ENCODE data around the gene GAB2. TPM values are rescaled to one million over a fixed set of nuclear protein-coding genes. Genes with fewer than 3 reads are reported as not detected.

GAB2 gene
- total RNA-seq, 2 experiments from 2014 or later: 1.2 to 1.3 TPM

DNA sequence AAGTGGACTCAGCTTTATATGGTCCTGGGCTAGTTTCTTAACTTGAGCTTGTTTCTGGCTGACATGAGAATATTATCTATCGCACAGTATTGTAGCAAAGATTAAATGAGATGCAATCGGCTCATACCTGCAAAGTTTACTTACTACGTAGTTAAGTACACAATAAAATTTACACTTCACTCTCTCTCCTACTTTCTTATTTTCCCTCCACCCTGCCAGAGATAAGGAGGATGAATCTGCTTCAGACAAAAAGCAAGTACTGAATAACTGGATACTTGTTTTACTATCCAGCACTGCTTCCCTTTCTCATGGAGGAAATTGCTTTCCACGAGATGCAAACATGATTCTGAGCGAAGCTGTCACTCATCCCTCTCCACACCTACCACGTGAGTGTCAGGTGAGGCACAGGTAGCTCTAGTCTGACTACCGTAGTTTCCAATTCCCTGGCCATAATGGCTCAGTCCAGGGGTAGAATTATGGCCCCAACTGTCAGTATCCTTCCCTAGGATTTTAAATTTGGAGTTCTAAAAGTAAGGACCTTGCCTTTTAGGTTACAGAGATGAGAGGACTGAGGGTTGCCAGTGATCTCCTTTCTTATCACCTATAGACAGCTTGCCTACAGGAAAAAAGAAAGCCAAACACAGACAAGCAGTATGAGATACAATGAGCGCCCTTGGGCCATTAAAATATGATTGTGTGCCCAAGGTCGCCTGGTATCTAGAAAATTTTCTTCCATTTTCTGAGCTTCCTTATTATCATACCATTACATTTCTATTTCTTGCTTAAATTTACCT, 39.8 kb downstream of the GAB2 start:
- POLR2A ChIA-PET: interaction anchor here (0.6 to 1.2 kb wide), 2 partner anchors 9 to 68 kb away, joined by 3 read pairs; no protein-coding TSS in a partner anchor
- TF ChIP-seq, protein P1, sequence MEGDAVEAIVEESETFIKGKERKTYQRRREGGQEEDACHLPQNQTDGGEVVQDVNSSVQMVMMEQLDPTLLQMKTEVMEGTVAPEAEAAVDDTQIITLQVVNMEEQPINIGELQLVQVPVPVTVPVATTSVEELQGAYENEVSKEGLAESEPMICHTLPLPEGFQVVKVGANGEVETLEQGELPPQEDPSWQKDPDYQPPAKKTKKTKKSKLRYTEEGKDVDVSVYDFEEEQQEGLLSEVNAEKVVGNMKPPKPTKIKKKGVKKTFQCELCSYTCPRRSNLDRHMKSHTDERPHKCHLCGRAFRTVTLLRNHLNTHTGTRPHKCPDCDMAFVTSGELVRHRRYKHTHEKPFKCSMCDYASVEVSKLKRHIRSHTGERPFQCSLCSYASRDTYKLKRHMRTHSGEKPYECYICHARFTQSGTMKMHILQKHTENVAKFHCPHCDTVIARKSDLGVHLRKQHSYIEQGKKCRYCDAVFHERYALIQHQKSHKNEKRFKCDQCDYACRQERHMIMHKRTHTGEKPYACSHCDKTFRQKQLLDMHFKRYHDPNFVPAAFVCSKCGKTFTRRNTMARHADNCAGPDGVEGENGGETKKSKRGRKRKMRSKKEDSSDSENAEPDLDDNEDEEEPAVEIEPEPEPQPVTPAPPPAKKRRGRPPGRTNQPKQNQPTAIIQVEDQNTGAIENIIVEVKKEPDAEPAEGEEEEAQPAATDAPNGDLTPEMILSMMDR (conservative IDR thresholded peaks at IDR 0.05; ENCODE audit: low read length): no peak
- no peak for TF ChIP-seq EZH2phosphoT487 (IDR thresholded peaks at IDR 0.05; ENCODE audit: borderline replicate concordance, low read depth, low read length)
- no peaks in the 10 kb centered on the region for H3K36me3 ChIP-seq (ENCODE audit: insufficient read depth, low read length)
- H3K9me3 ChIP-seq (ENCODE audit: low read length): no peaks in the 10 kb centered on the region
- H3K27ac ChIP-seq (ENCODE audit: low read depth, low read length, poor library complexity, severe bottlenecking): no peak overlapping the region
- H2AFZ ChIP-seq (ENCODE audit: low read length): no peak overlapping the region
- H3K4me1 ChIP-seq (ENCODE audit: insufficient read depth, low read length, poor library complexity, severe bottlenecking): no peaks in the 10 kb centered on the region
- no peaks in the 10 kb centered on the region for H3K9me2 ChIP-seq (ENCODE audit: insufficient read depth, low read length)
- DNase-seq (ENCODE audit: low spot score): no peak
- CTCF ChIA-PET (ENCODE audit: unreplicated experiment): interaction anchor here (0.6 kb wide), 1 partner anchor 1205 kb away, joined by 3 read pairs; no protein-coding TSS in a partner anchor
- BruUV-seq (replicated peaks): no TSS peak
- no peaks in the 10 kb centered on the region for H3K79me2 ChIP-seq (ENCODE audit: insufficient read depth, low read depth, low read length)
- H4K20me1 ChIP-seq (ENCODE audit: insufficient read depth, low read length): no peaks in the 10 kb centered on the region
- no peak overlapping the region for H3K4me3 ChIP-seq (ENCODE audit: low read depth, low read length, poor library complexity, severe bottlenecking)
- no peak overlapping the region for H3K4me2 ChIP-seq (ENCODE audit: low read length)
- intact Hi-C loops (cut with micrococcal nuclease; ENCODE audit: unreplicated experiment): no loop called here

DNA sequence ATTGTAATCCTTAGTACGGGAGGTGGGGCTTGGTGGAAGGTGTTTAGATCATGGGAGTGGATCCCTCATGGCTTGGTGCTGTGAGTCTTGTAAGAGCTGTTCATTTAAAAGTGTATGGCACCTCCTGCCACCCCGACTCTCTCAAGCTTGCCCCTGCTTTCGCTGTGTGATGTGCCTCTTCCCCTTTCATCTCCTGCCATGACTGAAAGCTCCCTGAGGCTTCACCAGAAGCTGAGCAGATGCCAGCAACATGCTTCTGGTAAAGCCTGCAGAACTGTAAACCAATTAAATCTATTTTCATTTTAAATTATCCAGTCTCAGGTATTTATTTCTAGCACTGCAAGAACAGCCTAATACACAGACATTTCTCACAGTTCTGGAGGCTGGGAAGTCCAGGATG, 40.8 kb downstream of the GAB2 start:
- DNase-seq (ENCODE audit: low spot score): no peak
- H3K4me2 ChIP-seq (ENCODE audit: low read length): no peak overlapping the region
- no peaks in the 10 kb centered on the region for H3K36me3 ChIP-seq (ENCODE audit: insufficient read depth, low read length)
- H3K4me3 ChIP-seq (ENCODE audit: low read depth, low read length, poor library complexity, severe bottlenecking): no peak overlapping the region
- no peak for TF ChIP-seq EZH2phosphoT487 (IDR thresholded peaks at IDR 0.05; ENCODE audit: borderline replicate concordance, low read depth, low read length)
- TF ChIP-seq, protein P1 (conservative IDR thresholded peaks at IDR 0.05; ENCODE audit: low read length): no peak
- CTCF ChIA-PET (ENCODE audit: unreplicated experiment): no interaction called here
- H3K4me1 ChIP-seq (ENCODE audit: insufficient read depth, low read length, poor library complexity, severe bottlenecking): no peaks in the 10 kb centered on the region
- no peaks in the 10 kb centered on the region for H4K20me1 ChIP-seq (ENCODE audit: insufficient read depth, low read length)
- no TSS peak for BruUV-seq (replicated peaks)
- no peaks in the 10 kb centered on the region for H3K79me2 ChIP-seq (ENCODE audit: insufficient read depth, low read depth, low read length)
- POLR2A ChIA-PET: no interaction called here
- no peaks in the 10 kb centered on the region for H3K9me2 ChIP-seq (ENCODE audit: insufficient read depth, low read length)
- intact Hi-C loops (cut with micrococcal nuclease; ENCODE audit: unreplicated experiment): no loop called here
- H3K9me3 ChIP-seq (ENCODE audit: low read length): no peaks in the 10 kb centered on the region
- no peak overlapping the region for H3K27ac ChIP-seq (ENCODE audit: low read depth, low read length, poor library complexity, severe bottlenecking)
- H2AFZ ChIP-seq (ENCODE audit: low read length): no peak overlapping the region

DNA sequence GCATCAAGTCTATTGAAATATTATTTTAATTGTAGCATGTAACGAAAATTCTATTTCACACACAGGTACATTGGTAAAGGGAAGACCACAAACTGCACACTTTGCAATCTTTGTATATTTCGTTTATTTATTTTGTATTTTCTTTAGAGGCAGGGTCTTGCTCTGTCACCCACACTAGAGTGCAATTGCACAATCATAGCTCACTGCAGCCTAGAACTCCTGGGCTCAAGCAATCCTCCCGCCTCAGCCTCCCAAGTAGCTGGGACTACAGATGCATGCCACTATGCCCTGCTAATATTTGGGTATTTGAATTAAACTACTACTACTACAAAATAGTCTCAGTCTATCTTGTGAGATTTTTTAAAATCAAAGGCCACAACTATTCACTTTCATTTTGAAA, 42.7 kb downstream of the GAB2 start:
- BruUV-seq (replicated peaks): no TSS peak
- DNase-seq (ENCODE audit: low spot score): no peak
- H3K27ac ChIP-seq (ENCODE audit: low read depth, low read length, poor library complexity, severe bottlenecking): no peak overlapping the region
- no peaks in the 10 kb centered on the region for H3K9me3 ChIP-seq (ENCODE audit: low read length)
- H3K36me3 ChIP-seq (ENCODE audit: insufficient read depth, low read length): no peaks in the 10 kb centered on the region
- intact Hi-C loops (cut with micrococcal nuclease; ENCODE audit: unreplicated experiment): no loop called here
- H3K4me1 ChIP-seq (ENCODE audit: insufficient read depth, low read length, poor library complexity, severe bottlenecking): no peaks in the 10 kb centered on the region
- no peaks in the 10 kb centered on the region for H3K9me2 ChIP-seq (ENCODE audit: insufficient read depth, low read length)
- CTCF ChIA-PET (ENCODE audit: unreplicated experiment): no interaction called here
- TF ChIP-seq, protein P1 (conservative IDR thresholded peaks at IDR 0.05; ENCODE audit: low read length): no peak
- TF ChIP-seq EZH2phosphoT487 (IDR thresholded peaks at IDR 0.05; ENCODE audit: borderline replicate concordance, low read depth, low read length): no peak
- H3K79me2 ChIP-seq (ENCODE audit: insufficient read depth, low read depth, low read length): no peaks in the 10 kb centered on the region
- POLR2A ChIA-PET: no interaction called here
- H3K4me2 ChIP-seq (ENCODE audit: low read length): no peak overlapping the region
- H3K4me3 ChIP-seq (ENCODE audit: low read depth, low read length, poor library complexity, severe bottlenecking): no peak overlapping the region
- H4K20me1 ChIP-seq (ENCODE audit: insufficient read depth, low read length): no peaks in the 10 kb centered on the region
- no peak overlapping the region for H2AFZ ChIP-seq (ENCODE audit: low read length)
